Caco-2 (cell line): ENCODE data around the gene SMCO2. TPM values are rescaled to one million over a fixed set of nuclear protein-coding genes. Genes with fewer than 3 reads are reported as not detected.

Experiments used
- BruUV-seq: library from RNA; stranded (reverse); fragments of 400-500 nt; replicated peaks from 2 replicates; lab custom pipeline; 2021; lab: Mats Ljungman, UMichigan
- CTCF ChIA-PET: fragments of 300-600 bp; sonication (Branson Sonifier 250); formaldehyde crosslinking; loops from one replicate; lab custom pipeline; 2022; ENCODE audit warnings: antibody characterized with exemption; lab: Charles Lee
- POLR2A ChIA-PET: fragments of 300-600 bp; sonication (Branson Sonifier 250); formaldehyde crosslinking; loops from one replicate; lab custom pipeline; 2022; ENCODE audit warnings: antibody characterized with exemption; lab: Charles Lee
- DNase-seq, 2 experiments: peaks; one replicate each; pipeline versions ENCODE4 v3.0.0 to v3.0.0-alpha.2; 2020 to 2022
- H3K27me3 ChIP-seq: replicated peaks from 2 replicates; pipeline ENCODE4 v1.6.0; 2011; ENCODE audit warnings: low read length; ENCODE audit not compliant: control insufficient read depth, insufficient read depth
- H3K36me3 ChIP-seq: 2 replicates; pipeline ENCODE4 v1.5.1; 2011; ENCODE audit warnings: low read length; ENCODE audit not compliant: control insufficient read depth, insufficient read depth
- H3K4me1 ChIP-seq: fragments of 250-450 bp; sonication (Bioruptor Pico); 2 replicates; pipeline ENCODE4 v1.5.1; 2020; ENCODE audit warnings: mild to moderate bottlenecking
- H3K4me3 ChIP-seq: 2 replicates; pipeline ENCODE4 v1.5.1; 2011; ENCODE audit warnings: low read depth, mild to moderate bottlenecking, control low read depth, low read length
- H3K9me3 ChIP-seq: fragments of 250-450 bp; sonication (Bioruptor Pico); 2 replicates; pipeline ENCODE4 v1.5.1; 2020; ENCODE audit warnings: mild to moderate bottlenecking, moderate library complexity
- H3K27ac Mint-ChIP-seq: one replicate; pipeline ENCODE4 v1.8.0; 2022; ENCODE audit warnings: mixed read lengths; ENCODE audit not compliant: unreplicated experiment
- H3K27me3 Mint-ChIP-seq: one replicate; pipeline ENCODE4 v1.8.0; 2022; ENCODE audit warnings: mixed read lengths; ENCODE audit not compliant: insufficient read depth, unreplicated experiment
- H3K36me3 Mint-ChIP-seq: one replicate; pipeline ENCODE4 v1.8.0; 2022; ENCODE audit warnings: mild to moderate bottlenecking, mixed read lengths; ENCODE audit not compliant: insufficient read depth, unreplicated experiment
- H3K4me1 Mint-ChIP-seq: one replicate; pipeline ENCODE4 v1.8.0; 2022; ENCODE audit warnings: low read depth, mixed read lengths; ENCODE audit not compliant: unreplicated experiment
- H3K4me3 Mint-ChIP-seq: one replicate; pipeline ENCODE4 v1.8.0; 2022; ENCODE audit warnings: mild to moderate bottlenecking, moderate library complexity, mixed read lengths; ENCODE audit not compliant: unreplicated experiment
- H3K9me3 Mint-ChIP-seq: one replicate; pipeline ENCODE4 v1.8.0; 2022; ENCODE audit warnings: mixed read lengths; ENCODE audit not compliant: unreplicated experiment
- intact Hi-C: fragments of 100-400 bp; cut with micrococcal nuclease; formaldehyde crosslinking; loops from one replicate; pipeline ENCODE4 v1.10.0; 2022; ENCODE audit not compliant: unreplicated experiment
- total RNA-seq: library from RNA; stranded (reverse); gene quantifications from 2 replicates; pipeline ENCODE4 v1.2.3, GENCODE V29; 2022
- TF ChIP-seq, protein P1 (sequence below), 2 experiments: fragments of 200-600 bp in 1 of 2; IDR thresholded peaks; 1 replicate in 1 of 2; 2 replicates in 1 of 2; pipeline versions ENCODE4 v1.5.1 to v1.8.0; 2011 to 2022; ENCODE audit warnings: antibody characterized with exemption in 1 of 2, control low read depth in 1 of 2, inconsistent platforms in 1 of 2, low read depth in 1 of 2, low read length in 1 of 2, mild to moderate bottlenecking in 1 of 2, moderate library complexity in 1 of 2; ENCODE audit not compliant: insufficient read depth in 1 of 2, severe bottlenecking in 1 of 2, unreplicated experiment in 1 of 2

SMCO2 gene
- total RNA-seq, 1 experiment from 2014 or later = 0.93 TPM

DNA sequence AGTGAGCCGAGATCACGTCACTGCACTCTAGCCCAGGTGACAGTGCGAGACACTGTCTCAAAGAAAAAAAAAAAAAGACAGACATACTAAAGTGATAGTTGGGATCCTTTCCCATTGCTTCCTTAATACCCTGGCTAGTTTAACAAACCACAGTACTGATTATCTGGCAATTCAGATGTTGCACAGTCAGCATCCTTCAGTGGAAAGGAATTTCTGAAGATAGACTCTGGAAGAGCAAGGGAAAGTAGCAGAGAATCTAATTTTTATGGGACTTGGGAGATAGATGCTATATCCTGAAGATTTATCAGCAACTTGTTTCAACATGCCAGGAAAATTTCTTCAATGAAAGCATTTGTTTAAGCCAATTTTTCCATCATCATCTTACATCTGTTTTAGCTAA, 71.0 kb downstream of the SMCO2 start:
- H3K4me3 Mint-ChIP-seq = no peak overlapping the region
- intact Hi-C loops = no loop called here
- CTCF ChIA-PET = no interaction called here

DNA sequence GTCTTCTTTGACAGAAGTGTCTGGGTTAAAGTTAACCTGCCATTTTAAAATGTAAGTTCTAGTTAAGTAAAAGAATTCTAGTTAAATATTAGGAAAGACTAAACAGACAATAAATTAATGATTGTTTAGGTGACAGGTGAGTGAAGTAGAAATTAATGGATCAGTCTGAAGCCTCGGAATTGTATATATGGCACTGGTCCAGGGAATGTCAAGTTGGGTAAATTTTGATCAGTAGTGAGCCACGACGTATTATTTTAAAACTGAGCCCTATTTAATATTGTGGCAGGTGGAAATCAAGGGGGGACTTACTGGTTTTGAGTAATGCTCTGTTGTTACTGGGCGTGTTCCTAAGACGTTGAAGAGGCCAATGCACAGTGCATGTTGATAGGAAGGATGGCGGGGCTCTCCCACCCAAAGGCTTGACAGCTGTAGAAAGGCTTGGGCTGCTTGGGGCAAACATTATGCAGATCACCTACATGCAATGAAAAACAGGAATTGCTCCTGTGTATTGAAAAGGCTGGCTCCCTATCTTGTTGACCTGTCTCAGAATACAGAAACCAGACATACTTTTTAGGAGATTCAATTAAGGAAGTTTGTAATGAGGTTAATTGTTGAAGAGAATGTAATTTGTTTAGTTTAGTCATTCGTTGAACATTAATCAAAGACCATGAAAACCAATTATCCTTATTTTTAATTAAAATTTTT, 71.6 kb downstream of the SMCO2 start:
- ChIA-PET CTCF (no interaction called here), POLR2A (no interaction called here)
- Histone ChIP-seq H3K9me3 (no peaks in the 10 kb centered on the region), H3K4me3 (no peak overlapping the region), H3K27me3 (no peaks in the 10 kb centered on the region), H3K36me3 (no peaks in the 10 kb centered on the region), H3K4me1 (peaks cover 37% of the 10 kb centered on the region)
- BruUV-seq = no TSS peak
- intact Hi-C loops = no loop called here
- DNase-seq = no peak
- Mint-ChIP-seq H3K4me3 (no peak overlapping the region), H3K27me3 (no peaks in the 10 kb centered on the region), H3K36me3 (peaks cover 6% of the 10 kb centered on the region), H3K9me3 (no peaks in the 10 kb centered on the region), H3K4me1 (peaks cover 26% of the 10 kb centered on the region), H3K27ac (no peak overlapping the region)
- TF ChIP-seq, protein P1, sequence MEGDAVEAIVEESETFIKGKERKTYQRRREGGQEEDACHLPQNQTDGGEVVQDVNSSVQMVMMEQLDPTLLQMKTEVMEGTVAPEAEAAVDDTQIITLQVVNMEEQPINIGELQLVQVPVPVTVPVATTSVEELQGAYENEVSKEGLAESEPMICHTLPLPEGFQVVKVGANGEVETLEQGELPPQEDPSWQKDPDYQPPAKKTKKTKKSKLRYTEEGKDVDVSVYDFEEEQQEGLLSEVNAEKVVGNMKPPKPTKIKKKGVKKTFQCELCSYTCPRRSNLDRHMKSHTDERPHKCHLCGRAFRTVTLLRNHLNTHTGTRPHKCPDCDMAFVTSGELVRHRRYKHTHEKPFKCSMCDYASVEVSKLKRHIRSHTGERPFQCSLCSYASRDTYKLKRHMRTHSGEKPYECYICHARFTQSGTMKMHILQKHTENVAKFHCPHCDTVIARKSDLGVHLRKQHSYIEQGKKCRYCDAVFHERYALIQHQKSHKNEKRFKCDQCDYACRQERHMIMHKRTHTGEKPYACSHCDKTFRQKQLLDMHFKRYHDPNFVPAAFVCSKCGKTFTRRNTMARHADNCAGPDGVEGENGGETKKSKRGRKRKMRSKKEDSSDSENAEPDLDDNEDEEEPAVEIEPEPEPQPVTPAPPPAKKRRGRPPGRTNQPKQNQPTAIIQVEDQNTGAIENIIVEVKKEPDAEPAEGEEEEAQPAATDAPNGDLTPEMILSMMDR (IDR thresholded peaks at IDR 0.05; ENCODE audit: insufficient read depth in 1 of 2, low read depth in 1 of 2, low read length in 1 of 2, severe bottlenecking in 1 of 2, unreplicated experiment in 1 of 2) = no peak

More for the DNA sequence above, 71.0 kb downstream of the SMCO2 start:
- Histone ChIP-seq H3K36me3 (no peaks in the 10 kb centered on the region), H3K9me3 (no peaks in the 10 kb centered on the region), H3K27me3 (no peaks in the 10 kb centered on the region), H3K4me1 (peaks cover 32% of the 10 kb centered on the region), H3K4me3 (no peak overlapping the region)
- POLR2A ChIA-PET = interaction anchor here (0.7 kb wide), 1 partner anchor 13 kb away, joined by 5 read pairs; no protein-coding TSS in a partner anchor
- no peaks in the 10 kb centered on the region for H3K9me3 Mint-ChIP-seq
- DNase-seq = no peak
- TF ChIP-seq, protein P1 (IDR thresholded peaks at IDR 0.05; ENCODE audit: insufficient read depth in 1 of 2, low read depth in 1 of 2, low read length in 1 of 2, severe bottlenecking in 1 of 2, unreplicated experiment in 1 of 2) = no peak
- BruUV-seq = no TSS peak
- no peaks in the 10 kb centered on the region for H3K27me3 Mint-ChIP-seq
- peaks cover 24% of the 10 kb centered on the region for H3K4me1 Mint-ChIP-seq
- peaks cover 6% of the 10 kb centered on the region for H3K36me3 Mint-ChIP-seq
- no peak overlapping the region for H3K27ac Mint-ChIP-seq

DNA sequence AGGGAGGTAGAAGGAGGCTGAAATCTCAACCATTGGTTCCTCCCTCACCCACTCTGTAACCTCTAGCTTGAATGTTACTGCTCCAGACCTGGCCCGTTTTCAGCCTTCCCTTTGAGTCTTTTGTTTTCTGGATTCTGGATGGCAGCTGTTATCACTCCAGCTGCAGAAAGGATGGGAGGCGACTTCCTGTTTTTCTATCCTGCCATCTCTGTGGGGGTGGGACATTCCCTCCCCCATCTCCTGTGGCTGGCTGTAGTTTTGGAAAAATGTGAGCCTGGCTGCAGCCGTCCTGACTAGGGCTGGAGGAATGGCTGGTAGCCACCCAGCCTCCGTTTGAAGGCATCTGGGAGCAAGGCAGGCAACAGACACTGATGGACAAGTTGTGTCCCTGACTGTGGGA, 74.5 kb downstream of the SMCO2 start:
- Mint-ChIP-seq H3K27me3 (no peaks in the 10 kb centered on the region), H3K27ac (peak overlapping the region; percentile 98), H3K4me1 (peaks cover 34% of the 10 kb centered on the region), H3K9me3 (no peaks in the 10 kb centered on the region), H3K36me3 (peaks cover 17% of the 10 kb centered on the region), H3K4me3 (no peak overlapping the region)
- DNase-seq = no peak
- no peak overlapping the region for H3K4me3 ChIP-seq
- no peaks in the 10 kb centered on the region for H3K27me3 ChIP-seq
- CTCF ChIA-PET = no interaction called here
- POLR2A ChIA-PET = no interaction called here
- no peaks in the 10 kb centered on the region for H3K36me3 ChIP-seq
- BruUV-seq = no TSS peak
- intact Hi-C loops = loop anchor here (5.0 kb wide), 4 partner anchors 96 to 181 kb away; no protein-coding TSS in a partner anchor
- H3K9me3 ChIP-seq = no peaks in the 10 kb centered on the region
- peaks cover 27% of the 10 kb centered on the region for H3K4me1 ChIP-seq
- TF ChIP-seq, protein P1 (IDR thresholded peaks at IDR 0.05; ENCODE audit: insufficient read depth in 1 of 2, low read depth in 1 of 2, low read length in 1 of 2, severe bottlenecking in 1 of 2, unreplicated experiment in 1 of 2) = no peak
